Dermis microvascular lymphatic vessel endothelial cell (primary cell): ENCODE data around the gene GRAPL. TPM values are rescaled to one million over a fixed set of nuclear protein-coding genes. Genes with fewer than 3 reads are reported as not detected.
"Not testable (repeated sequence)": the region's sequence is repeated elsewhere in the genome, so short reads cannot be mapped to it uniquely, and the experiment has no call there.

Experiments used
- DNase-seq, 2 donors: peaks; one replicate each; pipeline versions ENCODE4 v3.0.0 to v3.0.0-alpha.2; 2010; ENCODE audit warnings: low read depth in 2 of 2
- total RNA-seq: library from RNA; depleted of rRNA; stranded (reverse); fragments of >200 nt; gene quantifications from 2 replicates; pipeline ENCODE4 v1.2.1, GENCODE V29; 2014

Gene GRAPL
- total RNA-seq: 23.5 and 56.0 TPM in 2 replicates

DNA sequence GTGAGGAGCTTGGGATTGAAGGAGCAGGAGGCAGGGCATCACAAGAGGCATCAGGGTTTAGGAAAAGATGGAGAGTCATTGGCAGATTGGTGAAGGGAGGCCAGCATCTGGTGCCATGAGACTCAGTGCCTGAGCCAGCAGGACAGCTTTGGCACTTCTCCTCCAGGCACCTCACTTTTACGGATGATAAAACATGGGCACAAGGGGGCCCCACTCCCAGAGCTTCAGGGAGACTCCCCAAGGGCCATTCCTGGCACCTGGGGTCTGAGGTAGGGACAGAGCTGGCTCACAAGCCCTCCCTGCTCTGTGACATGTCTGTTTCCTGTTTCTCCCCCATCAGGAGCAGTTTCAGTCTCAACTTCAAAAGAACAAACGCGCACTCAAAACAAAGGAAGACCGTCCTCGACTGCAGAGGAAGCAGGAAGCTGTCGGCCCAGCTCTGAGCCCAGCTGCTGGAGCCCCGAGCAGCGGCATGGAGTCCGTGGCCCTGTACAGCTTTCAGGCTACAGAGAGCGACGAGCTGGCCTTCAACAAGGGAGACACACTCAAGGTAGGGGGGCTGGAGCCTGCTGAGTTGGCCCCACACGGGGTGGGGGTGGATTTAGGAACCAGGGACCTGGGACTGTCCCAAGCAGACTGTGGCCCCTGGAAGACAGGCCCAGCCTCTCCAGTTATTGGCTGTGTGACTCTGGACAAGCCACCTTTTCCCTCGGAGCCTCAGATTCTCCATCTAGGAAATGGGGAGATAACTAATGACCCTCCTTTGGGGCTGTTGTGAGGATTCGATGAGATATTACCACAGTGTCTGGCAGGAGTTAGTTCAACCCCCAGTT, at the start of gene GRAPL:
Gene GRAPL (plus strand): TSS at position 442 of the 833 bp plus-strand sequence. CDS start 31 bp downstream, at position 473.
- DNase-seq: not testable (repeated sequence)

DNA sequence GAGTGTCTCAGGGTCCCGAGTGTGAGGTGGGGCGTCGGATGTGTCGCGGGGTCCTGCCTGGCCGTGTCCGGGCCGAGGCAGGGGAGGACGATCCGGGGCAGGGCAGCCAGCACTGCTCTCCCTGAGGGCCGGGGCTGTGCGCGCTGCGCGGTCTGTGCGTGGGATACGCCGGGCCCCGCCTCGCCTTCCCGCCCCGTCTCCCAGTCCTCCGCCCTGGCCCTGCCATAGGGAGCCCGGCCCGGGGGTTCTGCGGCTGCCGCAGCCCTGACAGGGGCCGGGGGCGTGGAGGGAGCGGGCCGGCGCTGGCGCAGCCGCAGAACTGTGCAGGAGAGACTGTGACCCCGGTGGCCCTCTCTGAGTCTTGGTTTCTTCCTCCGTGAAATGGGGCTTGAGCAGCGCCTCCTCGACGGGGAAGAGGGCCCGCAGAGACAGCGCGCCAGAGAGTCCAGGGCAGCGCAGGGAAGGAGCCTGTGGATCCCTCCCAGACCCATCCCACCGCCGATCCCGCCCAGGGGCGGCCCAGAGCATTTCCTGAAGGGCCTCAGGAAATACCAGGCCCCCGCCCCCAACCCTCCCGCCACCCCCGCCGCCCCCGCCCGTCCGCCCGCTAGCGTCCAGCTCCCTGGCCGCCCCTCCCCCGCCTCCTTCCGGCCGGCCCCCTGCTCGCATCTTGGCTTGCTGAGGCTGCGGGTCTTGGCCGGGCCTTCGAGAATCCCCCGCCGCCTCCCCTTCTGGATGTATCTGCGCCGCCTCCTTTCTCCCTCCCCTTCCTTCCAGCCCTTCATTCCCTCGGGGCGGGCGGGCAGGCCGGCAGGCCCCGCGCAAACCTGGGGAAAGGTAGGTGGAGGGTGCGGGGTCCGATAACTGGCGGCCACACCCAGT, 38.3 kb upstream of the GRAPL start:
- DNase-seq: not testable (repeated sequence)

- not testable (repeated sequence) for DNase-seq
Observed at GRCh38 chr17:19090058-19090772, 37.2 kb upstream of the GRAPL start.

DNA sequence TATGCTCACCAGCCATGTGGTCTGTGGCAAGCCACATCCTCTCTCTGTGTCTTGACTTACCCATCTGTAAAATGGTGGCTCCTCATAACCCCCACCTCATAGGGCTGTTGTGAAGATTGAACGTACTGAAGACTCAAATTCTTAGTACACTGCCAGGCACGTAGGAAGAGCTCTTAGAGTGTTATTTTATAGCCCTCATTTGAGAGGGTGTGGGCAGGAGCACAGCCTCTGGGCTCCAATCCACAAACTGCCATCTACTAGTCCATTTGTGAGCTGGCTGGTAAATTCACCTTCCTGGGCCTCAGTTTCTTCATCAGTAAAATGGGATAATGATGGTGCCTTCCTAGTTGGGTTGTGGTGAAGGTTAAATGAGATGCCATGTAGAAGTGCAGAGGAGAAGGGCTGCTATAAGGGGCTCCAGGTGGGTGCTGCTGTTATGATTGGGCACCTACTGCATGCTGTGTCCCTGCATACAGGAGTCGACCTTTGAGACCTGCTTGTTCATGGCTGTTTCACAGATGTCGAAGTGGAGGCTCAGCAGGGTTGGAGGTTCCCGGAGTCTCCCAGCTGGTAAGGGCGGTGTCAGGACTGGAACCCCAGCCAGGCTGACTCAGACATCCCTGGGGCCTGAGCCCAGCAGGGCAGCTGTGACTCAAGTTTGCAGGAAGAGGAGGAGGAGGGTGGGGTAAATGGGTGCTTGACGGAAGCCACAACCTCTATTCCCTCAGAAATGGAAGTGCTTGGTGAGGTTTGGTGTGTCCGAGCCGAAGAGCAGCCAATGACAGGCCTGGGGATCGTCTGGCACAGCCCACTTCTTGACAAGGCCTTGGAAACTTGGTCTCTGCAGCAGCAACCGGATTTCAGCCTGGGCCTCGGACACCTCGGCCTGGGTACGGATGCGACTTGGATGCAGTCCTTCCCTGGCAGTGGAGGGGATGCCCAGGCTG, 34.4 kb upstream of the GRAPL start:
- peak in 1 of 2 donors; percentile 36 for DNase-seq

DNA sequence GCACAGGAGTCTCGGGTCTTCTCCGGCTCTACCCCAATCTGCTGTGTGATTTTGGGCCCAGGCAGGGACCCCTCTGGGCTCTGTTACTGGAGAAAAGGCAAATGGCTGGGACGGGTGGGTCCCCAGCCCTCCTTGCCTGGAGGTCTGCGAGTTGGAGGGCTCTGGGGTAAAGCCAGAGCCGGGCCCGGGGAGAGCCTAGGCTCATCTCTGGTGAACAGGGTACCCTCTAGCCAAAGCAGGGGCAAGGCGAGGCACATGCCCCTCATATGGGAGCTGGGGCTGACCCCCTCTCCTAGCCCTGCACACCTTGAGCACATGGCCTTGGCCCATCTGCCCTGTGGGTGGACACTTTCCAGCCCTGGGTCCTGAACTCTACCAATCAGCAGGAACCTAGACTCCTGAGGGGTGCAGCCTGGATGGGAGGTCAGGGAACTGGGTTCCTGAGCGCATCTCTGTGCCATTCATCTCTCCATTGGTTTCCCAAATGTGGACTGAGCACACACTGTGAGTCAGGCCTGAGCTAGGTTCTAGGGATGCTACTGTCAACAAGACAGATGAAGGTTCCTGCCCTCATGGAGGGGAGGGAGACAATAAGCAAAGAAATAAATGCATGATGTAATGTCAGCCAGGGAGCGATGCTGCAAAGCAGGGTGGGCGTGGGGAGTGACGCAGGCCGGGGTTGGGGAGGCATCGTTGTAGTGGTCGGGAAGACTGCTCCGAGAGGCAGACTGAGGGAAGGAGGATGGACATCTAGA, 33.5 kb upstream of the GRAPL start:
- DNase-seq: not testable (repeated sequence)

- peak in 1 of 2 donors; percentile 29 for DNase-seq
Observed at GRCh38 chr17:19108517-19108916, 18.9 kb upstream of the GRAPL start.

DNA sequence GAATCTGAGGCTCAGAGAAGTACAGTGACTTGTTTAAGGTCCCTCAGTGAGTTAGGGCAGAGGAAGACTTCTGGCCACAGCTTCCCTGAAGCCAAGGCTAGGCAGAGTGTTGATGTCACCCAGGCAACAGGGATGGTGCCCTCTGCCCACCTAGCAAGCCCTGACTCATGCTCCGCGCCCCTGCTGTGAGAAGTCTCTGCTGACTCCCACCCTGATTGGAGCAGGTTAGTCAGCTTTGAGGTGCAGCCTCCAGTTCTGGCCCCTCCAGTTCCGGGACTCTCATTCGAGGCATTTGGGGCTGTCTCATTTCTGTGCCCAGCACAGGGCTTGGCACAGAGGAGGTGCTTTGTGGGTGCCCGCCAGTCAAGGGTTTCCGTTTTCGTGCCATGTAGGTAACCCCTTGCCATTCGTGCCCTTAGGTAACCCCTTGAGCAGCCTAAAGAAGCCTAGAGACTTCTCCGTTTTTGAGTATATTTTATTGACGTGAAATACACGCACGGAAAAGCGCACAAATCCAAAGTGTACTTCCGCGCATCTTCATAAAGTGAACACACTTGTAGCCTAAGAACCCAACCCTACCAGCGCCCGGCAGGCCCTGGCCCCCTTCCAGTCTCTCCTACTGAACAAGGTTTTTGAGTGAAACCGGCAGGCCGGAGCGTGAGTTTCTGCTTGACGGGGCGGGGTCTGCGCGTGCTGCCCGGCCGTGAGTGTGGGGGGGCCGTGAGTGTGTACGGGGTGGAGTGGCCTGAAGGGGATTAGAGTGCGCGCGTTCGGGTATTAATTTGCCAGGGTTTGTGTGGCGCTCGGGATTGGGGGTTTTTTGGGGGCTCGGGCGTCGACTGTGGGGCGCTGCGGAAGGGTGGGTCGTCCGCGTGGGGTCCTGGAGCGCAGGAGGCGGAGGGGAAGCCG, 16.9 kb upstream of the GRAPL start:
- DNase-seq: not testable (repeated sequence)

GRCh38 chr17:19111111-19111711, 16.2 kb upstream of the GRAPL start:
- DNase-seq: peak in 1 of 2 donors; percentile 64

- peak in 1 of 2 donors; percentile 78 for DNase-seq
Observed at GRCh38 chr17:19111801-19112458, 15.5 kb upstream of the GRAPL start.

DNA sequence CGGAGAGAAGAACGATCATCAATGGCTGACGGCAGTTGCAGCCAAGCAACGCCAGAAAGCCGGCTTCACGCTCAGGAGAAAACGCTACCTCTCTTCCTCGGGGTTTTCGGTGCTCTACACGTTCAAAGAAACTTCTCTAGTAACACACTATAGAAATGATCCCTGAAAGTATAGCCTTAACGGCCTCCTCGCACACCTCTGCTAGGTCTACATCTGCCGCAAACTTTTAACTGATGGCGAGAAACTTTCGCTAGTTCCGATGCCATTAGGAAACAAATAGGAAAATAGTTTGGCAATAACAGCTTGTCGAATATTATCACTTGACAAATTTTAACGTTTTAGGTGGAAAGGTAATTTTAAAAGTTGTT, 14.9 kb upstream of the GRAPL start:
- peak in 1 of 2 donors; percentile 23 for DNase-seq

DNA sequence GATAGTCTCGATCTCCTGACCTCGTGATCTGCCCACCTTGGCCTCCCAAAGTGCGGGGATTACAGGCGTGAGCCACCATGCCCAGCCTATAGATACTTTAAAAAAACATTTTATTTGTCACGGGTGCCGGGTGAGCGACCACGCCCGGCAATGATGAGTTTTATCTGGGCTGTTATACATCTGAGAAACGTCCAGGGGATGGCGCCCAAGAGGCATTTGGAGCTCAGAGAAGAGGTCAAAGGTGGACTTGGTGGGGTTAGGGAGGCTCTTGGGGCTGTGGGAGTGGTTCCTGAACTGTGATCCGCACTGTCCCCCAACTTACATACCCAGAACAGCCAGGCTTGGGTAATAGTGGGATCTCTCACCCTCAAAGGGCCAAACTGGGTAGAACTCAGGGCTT, 8.7 kb upstream of the GRAPL start:
- not testable (repeated sequence) for DNase-seq

DNA sequence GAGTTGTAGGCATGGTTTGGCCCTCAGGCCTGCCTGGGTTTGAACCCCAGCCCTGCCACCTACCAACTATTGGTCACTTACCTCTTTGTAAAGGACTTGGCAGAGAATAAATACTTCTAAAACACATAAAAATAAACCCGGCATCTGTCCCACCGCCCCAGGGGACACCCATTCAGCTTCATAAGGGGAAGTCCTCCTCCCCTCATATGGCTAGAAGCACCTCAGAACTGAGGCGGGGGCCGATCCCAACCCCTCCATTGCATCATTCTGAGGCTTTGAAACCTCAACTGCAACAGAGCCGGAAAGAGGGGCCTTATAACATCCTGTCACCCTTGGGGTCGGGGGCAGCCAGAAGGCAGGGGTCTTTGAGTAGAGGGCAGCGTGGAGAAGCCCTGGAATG, 2.1 kb upstream of the GRAPL start:
- not testable (repeated sequence) for DNase-seq

DNA sequence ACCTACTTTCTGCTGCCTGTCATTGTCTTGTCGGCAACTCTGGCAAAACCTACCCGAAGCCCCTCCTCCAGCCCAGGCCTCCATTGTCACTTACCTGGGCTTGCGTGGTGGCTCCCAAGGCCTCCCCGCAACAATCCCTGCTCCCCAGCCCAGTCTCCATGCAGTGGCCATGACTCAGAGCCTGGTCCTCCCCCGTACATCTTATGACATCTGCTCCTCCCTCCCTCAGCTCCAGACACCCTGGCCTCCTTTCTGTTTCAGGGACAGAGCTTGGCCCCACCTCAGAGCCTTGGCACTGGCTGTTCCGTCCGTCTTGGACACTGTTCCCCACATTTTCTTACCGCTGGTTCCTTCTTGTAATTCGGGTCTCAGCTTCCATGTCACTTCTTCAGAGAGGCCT, 2.1 kb downstream of the GRAPL start:
- DNase-seq: not testable (repeated sequence)

DNA sequence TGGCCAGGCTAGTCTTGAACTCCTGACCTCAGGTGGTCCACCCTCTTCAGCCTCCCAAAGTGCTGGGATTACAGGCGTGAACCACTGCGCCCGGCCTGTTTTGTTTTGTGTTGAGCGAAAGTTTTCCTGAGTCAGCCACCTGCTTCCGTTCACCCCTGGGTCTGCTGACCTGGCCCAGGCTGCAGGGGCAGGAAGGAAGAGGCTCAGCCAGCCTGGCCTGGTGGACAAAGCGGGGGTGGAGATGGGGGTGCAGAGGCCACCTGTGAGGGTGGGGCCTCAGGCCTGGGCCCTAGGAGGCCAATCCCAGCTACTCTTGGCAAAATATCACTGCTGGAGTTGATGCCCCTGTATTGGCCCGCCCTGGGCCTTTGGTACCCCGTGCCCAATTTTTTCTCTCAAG, 3.7 kb downstream of the GRAPL start:
- not testable (repeated sequence) for DNase-seq

GRCh38 chr17:19131772-19132171, 4.4 kb downstream of the GRAPL start:
- DNase-seq: not testable (repeated sequence)

DNA sequence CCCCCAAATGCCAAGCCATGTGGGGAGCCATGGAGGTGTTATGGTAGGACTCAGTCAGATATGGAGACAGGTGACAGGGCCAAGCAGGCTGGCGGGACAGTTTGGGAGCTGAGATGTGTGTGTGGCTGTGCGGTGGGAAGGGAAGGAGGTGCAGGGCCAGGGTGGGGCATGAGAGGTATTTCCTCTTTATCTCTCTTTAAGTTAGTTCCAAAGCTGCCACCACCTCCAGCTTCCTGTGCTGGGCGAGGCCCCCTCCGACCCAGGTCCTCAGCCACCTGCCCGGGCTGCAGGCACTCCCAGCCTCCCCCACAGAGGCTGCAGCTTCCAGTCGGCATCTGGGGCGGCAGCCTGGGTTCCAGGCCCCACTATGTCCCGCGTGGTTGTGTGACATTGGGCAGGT, 6.4 kb downstream of the GRAPL start:
- DNase-seq: not testable (repeated sequence)

DNA sequence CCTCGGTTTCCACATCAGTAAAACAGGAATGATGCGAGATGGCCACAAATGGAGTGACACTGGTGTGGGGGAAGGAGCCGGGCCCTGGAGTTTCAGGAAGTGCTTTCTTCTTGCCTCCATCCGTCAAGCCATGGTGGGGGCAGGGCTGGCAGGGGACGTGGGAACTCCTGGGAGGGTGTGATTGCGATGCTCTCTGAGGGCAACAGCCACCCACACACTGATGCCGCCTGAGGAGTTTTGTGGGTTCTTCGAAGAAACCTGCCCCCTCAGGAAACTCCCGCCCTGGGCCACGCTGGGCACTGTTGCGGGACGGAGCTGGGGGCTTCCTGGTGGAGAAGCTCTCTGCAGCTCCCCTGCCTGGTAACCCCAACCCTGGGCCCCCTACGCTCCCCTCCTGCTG, 8.0 kb downstream of the GRAPL start:
- not testable (repeated sequence) for DNase-seq

DNA sequence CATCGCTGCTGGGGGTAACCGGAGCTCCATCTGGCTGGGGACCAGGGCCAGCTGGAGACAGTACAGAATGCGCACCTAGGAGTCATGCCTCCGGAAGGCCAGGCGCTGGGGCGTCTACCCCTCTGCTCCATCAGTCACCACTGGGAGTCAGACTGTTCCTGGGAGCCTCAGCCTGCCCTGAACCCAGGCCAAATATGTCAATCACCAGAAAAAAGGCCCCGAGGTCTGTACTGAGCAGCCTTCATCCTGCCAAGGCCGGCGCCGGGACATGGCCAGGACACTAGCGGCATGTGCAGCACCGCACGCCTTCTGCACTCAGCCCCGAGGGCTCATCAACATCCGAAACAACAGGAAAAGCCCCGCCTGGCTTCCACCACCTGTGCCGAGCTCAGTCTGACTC, 8.7 kb downstream of the GRAPL start:
- DNase-seq: not testable (repeated sequence)
